H9 (cell line): Measurements from ENCODE around the gene TRIM69. TPM values are rescaled to one million over a fixed set of nuclear protein-coding genes. Genes with fewer than 3 reads are reported as not detected.

ENCODE experiments used
- DNase-seq: peaks from one replicate; pipeline ENCODE4 v3.0.0-alpha.2; 2017
- H2AFZ ChIP-seq: one replicate; pipeline ENCODE4 v1.6.1; 2013; ENCODE audit warnings: mild to moderate bottlenecking, low read length, control low read depth, moderate library complexity
- H2AK5ac ChIP-seq: 2 replicates; pipeline ENCODE4 v1.6.1; 2013; ENCODE audit warnings: low read length, control low read depth, mixed read lengths; ENCODE audit not compliant: insufficient read length
- H2BK120ac ChIP-seq: one replicate; pipeline ENCODE4 v1.6.1; 2013; ENCODE audit warnings: low read depth, mild to moderate bottlenecking, low read length, control low read depth, inconsistent platforms; ENCODE audit not compliant: poor library complexity, severe bottlenecking
- H2BK12ac ChIP-seq: 2 replicates; pipeline ENCODE4 v1.6.1; 2013; ENCODE audit warnings: low read length, control low read depth, mixed read lengths, low read depth; ENCODE audit not compliant: insufficient read length
- H2BK15ac ChIP-seq: 2 replicates; pipeline ENCODE4 v1.6.1; 2013; ENCODE audit warnings: low read depth, low read length, control low read depth
- H2BK20ac ChIP-seq: one replicate; pipeline ENCODE4 v1.6.1; 2013; ENCODE audit warnings: low read depth, mild to moderate bottlenecking, low read length, control low read depth, inconsistent platforms; ENCODE audit not compliant: poor library complexity, severe bottlenecking
- H2BK5ac ChIP-seq: 2 replicates; pipeline ENCODE4 v1.6.1; 2013; ENCODE audit warnings: low read length, control low read depth, mixed read lengths; ENCODE audit not compliant: insufficient read length
- H3K14ac ChIP-seq: 2 replicates; pipeline ENCODE4 v1.6.1; 2013; ENCODE audit warnings: low read length, control low read depth; ENCODE audit not compliant: insufficient read depth
- H3K18ac ChIP-seq: 2 replicates; pipeline ENCODE4 v1.6.1; 2013; ENCODE audit warnings: low read depth, mild to moderate bottlenecking, mixed read lengths, low read length, control low read depth; ENCODE audit not compliant: insufficient read length
- H3K23ac ChIP-seq: 2 replicates; pipeline ENCODE4 v1.6.1; 2013; ENCODE audit warnings: low read length, control low read depth, mixed read lengths, low read depth; ENCODE audit not compliant: insufficient read length
- H3K23me2 ChIP-seq: 2 replicates; pipeline ENCODE4 v1.6.1; 2013; ENCODE audit warnings: low read depth, mild to moderate bottlenecking, mixed read lengths, low read length, control low read depth; ENCODE audit not compliant: insufficient read length, poor library complexity, severe bottlenecking
- H3K27ac ChIP-seq: 2 replicates; pipeline ENCODE4 v1.5.1; 2013; ENCODE audit warnings: low read length, control low read depth, mixed read lengths, low read depth; ENCODE audit not compliant: insufficient read length
- H3K27me3 ChIP-seq: 2 replicates; pipeline ENCODE4 v1.6.1; 2013; ENCODE audit warnings: low read length, control low read depth, inconsistent platforms; ENCODE audit not compliant: insufficient read depth
- H3K4ac ChIP-seq: 2 replicates; pipeline ENCODE4 v1.6.1; 2013; ENCODE audit warnings: low read depth, mild to moderate bottlenecking, control low read depth, inconsistent platforms, low read length, moderate library complexity
- H3K4me1 ChIP-seq: 2 replicates; pipeline ENCODE4 v1.6.1; 2013; ENCODE audit warnings: low read length, control low read depth, inconsistent platforms; ENCODE audit not compliant: insufficient read depth
- H3K4me2 ChIP-seq: 2 replicates; pipeline ENCODE4 v1.6.1; 2013; ENCODE audit warnings: low read length, control low read depth, mixed read lengths; ENCODE audit not compliant: insufficient read length, insufficient read depth
- H3K56ac ChIP-seq: 2 replicates; pipeline ENCODE4 v1.6.1; 2013; ENCODE audit warnings: low read depth, mild to moderate bottlenecking, mixed read lengths, low read length, control low read depth; ENCODE audit not compliant: insufficient read length
- H3K79me1 ChIP-seq: 2 replicates; pipeline ENCODE4 v1.6.1; 2013; ENCODE audit warnings: low read depth, mild to moderate bottlenecking, moderate library complexity, low read length, control low read depth, inconsistent platforms; ENCODE audit not compliant: insufficient read depth, poor library complexity, severe bottlenecking
- H3K79me2 ChIP-seq: 2 replicates; pipeline ENCODE4 v1.6.1; 2013; ENCODE audit warnings: low read length, control low read depth, inconsistent platforms; ENCODE audit not compliant: insufficient read depth
- H3K9ac ChIP-seq: 2 replicates; pipeline ENCODE4 v1.6.1; 2013; ENCODE audit warnings: low read length, control low read depth, mixed read lengths; ENCODE audit not compliant: insufficient read length; ENCODE audit errors: extremely low read depth
- H3K9me3 ChIP-seq: one replicate; pipeline ENCODE4 v1.6.1; 2013; ENCODE audit warnings: low read depth, low read length, inconsistent platforms; ENCODE audit not compliant: control insufficient read depth
- H3T11ph ChIP-seq: one replicate; pipeline ENCODE4 v1.6.1; 2013; ENCODE audit warnings: mild to moderate bottlenecking, low read length, control low read depth, inconsistent platforms
- H4K20me1 ChIP-seq: one replicate; pipeline ENCODE4 v1.6.1; 2013; ENCODE audit not compliant: control insufficient read depth, insufficient read length, insufficient read depth
- H4K5ac ChIP-seq: 2 replicates; pipeline ENCODE4 v1.6.1; 2013; ENCODE audit warnings: low read depth, mild to moderate bottlenecking, mixed read lengths, low read length, control low read depth; ENCODE audit not compliant: insufficient read length
- H4K8ac ChIP-seq: replicated peaks from 2 replicates; pipeline ENCODE4 v1.6.1; 2013; ENCODE audit warnings: low read length, control low read depth, mixed read lengths, low read depth; ENCODE audit not compliant: insufficient read length
- H4K91ac ChIP-seq: 2 replicates; pipeline ENCODE4 v1.6.1; 2013; ENCODE audit warnings: low read depth, mild to moderate bottlenecking, moderate library complexity, mixed read lengths, low read length, control low read depth; ENCODE audit not compliant: insufficient read length
- H3K27ac Mint-ChIP-seq, 3 experiments: 2 replicates in 2 of 3; 3 replicates in 1 of 3; pipeline ENCODE4 v1.8.0; 2020 to 2021; ENCODE audit warnings: mixed read lengths in 3 of 3, mild to moderate bottlenecking in 1 of 3, moderate library complexity in 1 of 3
- H3K27me3 Mint-ChIP-seq: 2 replicates; pipeline ENCODE4 v1.8.0; 2021; ENCODE audit warnings: low read depth, mild to moderate bottlenecking, moderate library complexity, mixed read lengths
- H3K36me3 Mint-ChIP-seq, 3 experiments: 2 replicates in 2 of 3; 3 replicates in 1 of 3; pipeline ENCODE4 v1.8.0; 2020 to 2021; ENCODE audit warnings: low read depth in 3 of 3, mixed read lengths in 3 of 3; ENCODE audit not compliant: insufficient read depth in 1 of 3
- H3K4me1 Mint-ChIP-seq, 2 experiments: 2 replicates each; pipeline ENCODE4 v1.8.0; 2020; ENCODE audit warnings: mixed read lengths in 2 of 2
- H3K4me3 Mint-ChIP-seq, 2 experiments: 2 replicates in 1 of 2; 3 replicates in 1 of 2; pipeline ENCODE4 v1.8.0; 2020 to 2021; ENCODE audit warnings: mild to moderate bottlenecking in 2 of 2, mixed read lengths in 2 of 2, moderate library complexity in 1 of 2
- H3K9me3 Mint-ChIP-seq, 2 experiments: 2 replicates in 1 of 2; 3 replicates in 1 of 2; pipeline ENCODE4 v1.8.0; 2020; ENCODE audit warnings: mild to moderate bottlenecking in 2 of 2, mixed read lengths in 2 of 2, moderate library complexity in 1 of 2
- CTCF ChIP-seq: fragments of 200-600 bp; sonication (generic); conservative IDR thresholded peaks from 3 replicates; pipeline ENCODE4 v1.8.0; 2021; ENCODE audit warnings: antibody characterized with exemption, mild to moderate bottlenecking
- WGBS: extraction: QIAGEN DNeasy Blood & Tissue Kit; methylation state at CpG from one replicate; pipeline ENCODE4 v1.1.7; 2013; ENCODE audit warnings: missing lambda C conversion rate, low lambda C conversion rate, mixed read lengths; ENCODE audit not compliant: insufficient read length; ENCODE audit errors: extremely low coverage; 5-methylcytosine and 5-hydroxymethylcytosine counted together
- total RNA-seq: library from RNA; stranded (reverse); gene quantifications from 2 replicates; pipeline ENCODE4 v1.2.1, GENCODE V29; 2021

The TRIM69 gene
- total RNA-seq, 1 experiment from 2014 or later = 4.3 TPM

- Histone ChIP-seq H2BK15ac (no peak overlapping the region), H3K4me2 (no peak overlapping the region), H3K4me1 (no peaks in the 10 kb centered on the region), H3K79me2 (no peaks in the 10 kb centered on the region), H2AFZ (no peak overlapping the region), H4K5ac (no peak overlapping the region), H3K23ac (no peak overlapping the region), H2BK20ac (no peak overlapping the region), H4K91ac (no peak overlapping the region), H2BK5ac (no peak overlapping the region), H3K4ac (no peak overlapping the region), H3T11ph (no peak overlapping the region), H2AK5ac (no peak overlapping the region), H2BK120ac (no peak overlapping the region), H3K9me3 (no peaks in the 10 kb centered on the region), H3K9ac (no peak overlapping the region), H3K79me1 (no peaks in the 10 kb centered on the region), H4K20me1 (no peaks in the 10 kb centered on the region), H3K56ac (no peak overlapping the region), H3K18ac (no peak overlapping the region), H3K27me3 (no peaks in the 10 kb centered on the region), H4K8ac (no peak overlapping the region), H3K27ac (no peak overlapping the region), H2BK12ac (no peak overlapping the region), H3K23me2 (no peaks in the 10 kb centered on the region), H3K14ac (no peak overlapping the region)
- H3K4me1 Mint-ChIP-seq = no peaks in the 10 kb centered on the region
- H3K27ac Mint-ChIP-seq = no peak overlapping the region
- TF ChIP-seq CTCF = no peak
- H3K4me3 Mint-ChIP-seq = no peak overlapping the region
- WGBS = no CpG with 5 or more reads among the region's 5 CpGs
- no peaks in the 10 kb centered on the region for H3K36me3 Mint-ChIP-seq
- DNase-seq = no peak
- H3K27me3 Mint-ChIP-seq = peaks cover 2% of the 10 kb centered on the region; the same call in 1 of the 2 replicates
- no peaks in the 10 kb centered on the region; a peak in 1 of 5 replicates for H3K9me3 Mint-ChIP-seq
Measured at GRCh38 chr15:44801364-44801763, 65.0 kb downstream of the TRIM69 start.
